Skeletal muscle tissue (tissue), 4 donors: Measurements from ENCODE around the gene KIAA1549. TPM values are rescaled to one million over a fixed set of nuclear protein-coding genes. Genes with fewer than 3 reads are reported as not detected.
"Not testable (repeated sequence)": the region's sequence is repeated elsewhere in the genome, so short reads cannot be mapped to it uniquely, and the experiment has no call there.

Experiments used
- H3K27ac ChIP-seq: one replicate; pipeline ENCODE4 v1.7.0; 2013; ENCODE audit warnings: mild to moderate bottlenecking, low read depth, low read length, inconsistent platforms
- H3K27me3 ChIP-seq, 3 donors: one replicate each; pipeline ENCODE4 v1.7.0; 2013; ENCODE audit warnings: low read length in 3 of 3; ENCODE audit not compliant: control insufficient read depth in 3 of 3, insufficient read depth in 3 of 3
- H3K36me3 ChIP-seq, 3 donors: one replicate each; pipeline ENCODE4 v1.7.0; 2013; ENCODE audit warnings: low read length in 3 of 3; ENCODE audit not compliant: control insufficient read depth in 3 of 3, insufficient read depth in 3 of 3
- H3K4me1 ChIP-seq, 3 donors: one replicate each; pipeline ENCODE4 v1.7.0; 2013; ENCODE audit warnings: low read length in 3 of 3, mild to moderate bottlenecking in 3 of 3; ENCODE audit not compliant: control insufficient read depth in 3 of 3, insufficient read depth in 3 of 3
- H3K4me3 ChIP-seq, 3 donors: one replicate each; pipeline ENCODE4 v1.7.0; 2013; ENCODE audit warnings: low read length in 3 of 3
- H3K9ac ChIP-seq, 3 donors: one replicate each; pipeline ENCODE4 v1.7.0; 2013; ENCODE audit warnings: low read length in 3 of 3, mild to moderate bottlenecking in 3 of 3, moderate library complexity in 2 of 3, low read depth in 1 of 3
- H3K9me3 ChIP-seq, 3 donors: one replicate each; pipeline ENCODE4 v1.7.0; 2013; ENCODE audit warnings: low read length in 3 of 3; ENCODE audit not compliant: control insufficient read depth in 3 of 3
- total RNA-seq: library from RNA; depleted of rRNA; stranded (reverse); fragments of >200 nt; gene quantifications from one replicate; pipeline ENCODE4 v1.2.3, GENCODE V29; 2014
- donor health status: Osteomylitis.

Gene KIAA1549
- total RNA-seq, 1 donor from 2014 or later, result 4.2 TPM

DNA sequence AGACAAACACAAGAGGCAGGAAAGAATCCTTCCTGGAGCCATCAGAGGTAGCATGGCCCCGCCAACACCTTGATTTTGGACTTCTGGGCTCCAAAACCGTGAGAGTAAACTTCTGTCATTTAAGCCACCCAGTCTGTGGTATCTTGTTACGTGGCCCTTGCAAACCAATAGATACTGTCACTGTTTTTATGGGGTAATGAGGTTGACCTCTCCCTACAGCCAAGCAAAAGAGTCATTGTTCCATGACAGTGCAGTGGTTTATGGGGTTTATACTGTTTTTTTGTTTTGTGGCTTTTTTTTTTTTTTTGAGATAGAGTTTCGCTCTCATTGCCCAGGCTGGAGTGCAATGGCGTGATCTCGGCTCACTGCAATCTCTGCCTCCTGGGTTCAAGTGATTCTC is 32.8 kb downstream of the KIAA1549 start:
- Histone ChIP-seq H3K4me3 (no peak overlapping the region), H3K27me3 (no peaks in the 10 kb centered on the region), H3K4me1 (no peaks in the 10 kb centered on the region), H3K27ac (no peak overlapping the region), H3K36me3 (no peaks in the 10 kb centered on the region), H3K9ac (no peak overlapping the region), H3K9me3 (no peaks in the 10 kb centered on the region)

DNA sequence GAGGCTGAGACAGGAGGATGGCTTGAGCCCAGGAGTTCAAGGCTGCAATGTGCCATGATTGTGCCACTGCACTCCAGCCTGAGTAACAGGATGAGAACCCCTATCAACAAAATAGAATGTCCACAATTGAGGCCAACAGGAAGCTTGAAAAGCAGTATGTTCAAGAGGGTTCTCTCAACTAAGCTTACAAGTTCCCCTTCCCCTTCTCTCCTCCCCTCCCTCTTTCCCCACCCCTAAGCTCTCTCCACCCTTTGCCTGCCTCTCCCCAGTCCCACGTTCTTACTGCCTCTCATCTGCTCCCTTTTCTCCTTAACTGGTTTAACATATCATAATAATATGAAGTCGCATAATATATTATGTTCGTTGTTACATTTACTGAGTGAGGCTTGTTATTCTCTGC is 35.4 kb downstream of the KIAA1549 start:
- Histone ChIP-seq H3K9me3 (no peaks in the 10 kb centered on the region), H3K27me3 (no peaks in the 10 kb centered on the region), H3K4me3 (no peak overlapping the region), H3K9ac (no peak overlapping the region), H3K27ac (no peak overlapping the region), H3K4me1 (no peaks in the 10 kb centered on the region), H3K36me3 (no peaks in the 10 kb centered on the region)

DNA sequence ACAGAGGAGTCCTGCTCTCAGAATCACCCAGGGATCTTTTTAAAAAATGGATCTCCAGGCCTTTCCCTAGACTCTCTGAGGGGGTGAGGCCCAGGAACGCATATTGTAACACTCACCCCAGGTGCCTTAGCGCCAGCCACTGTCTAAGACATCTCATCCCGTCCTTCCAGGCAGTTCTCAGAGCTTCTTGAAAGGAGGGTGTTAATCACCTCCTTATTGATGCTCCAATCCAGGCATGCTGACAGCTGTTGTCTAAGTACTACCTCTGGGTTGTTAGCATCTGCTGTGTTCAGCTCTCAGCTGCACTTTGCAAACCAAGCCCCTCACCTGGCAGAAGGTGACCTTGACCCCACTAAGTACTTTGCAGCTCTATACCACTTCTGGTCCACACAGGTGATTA is 36.0 kb downstream of the KIAA1549 start:
- Histone ChIP-seq H3K9me3 (no peaks in the 10 kb centered on the region), H3K27ac (no peak overlapping the region), H3K4me3 (no peak overlapping the region), H3K9ac (no peak overlapping the region), H3K27me3 (no peaks in the 10 kb centered on the region), H3K36me3 (no peaks in the 10 kb centered on the region), H3K4me1 (no peaks in the 10 kb centered on the region)

DNA sequence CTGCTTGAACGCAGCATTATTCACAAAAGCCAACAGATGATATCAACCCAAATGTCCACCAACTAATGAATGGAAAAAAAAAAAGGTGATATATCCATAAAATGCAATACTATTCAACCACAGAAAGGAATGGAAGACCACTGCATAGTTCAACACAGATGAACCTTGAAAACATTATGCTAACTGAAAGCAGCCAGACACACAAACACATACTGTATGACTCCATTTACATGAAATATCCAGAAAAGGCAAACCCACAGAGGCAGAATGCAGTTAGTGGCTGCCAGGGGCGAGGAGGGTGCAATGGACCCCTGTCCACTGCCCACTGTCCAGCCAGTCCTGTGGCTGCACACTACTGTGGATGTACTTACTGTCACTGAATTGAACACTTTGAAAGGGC is 36.6 kb downstream of the KIAA1549 start:
- H3K4me1 ChIP-seq, result no peaks in the 10 kb centered on the region
- H3K9ac ChIP-seq, result no peak overlapping the region
- H3K27ac ChIP-seq, result no peak overlapping the region
- H3K27me3 ChIP-seq, result no peaks in the 10 kb centered on the region
- no peak overlapping the region for H3K4me3 ChIP-seq
- H3K9me3 ChIP-seq, result no peaks in the 10 kb centered on the region
- no peaks in the 10 kb centered on the region for H3K36me3 ChIP-seq

DNA sequence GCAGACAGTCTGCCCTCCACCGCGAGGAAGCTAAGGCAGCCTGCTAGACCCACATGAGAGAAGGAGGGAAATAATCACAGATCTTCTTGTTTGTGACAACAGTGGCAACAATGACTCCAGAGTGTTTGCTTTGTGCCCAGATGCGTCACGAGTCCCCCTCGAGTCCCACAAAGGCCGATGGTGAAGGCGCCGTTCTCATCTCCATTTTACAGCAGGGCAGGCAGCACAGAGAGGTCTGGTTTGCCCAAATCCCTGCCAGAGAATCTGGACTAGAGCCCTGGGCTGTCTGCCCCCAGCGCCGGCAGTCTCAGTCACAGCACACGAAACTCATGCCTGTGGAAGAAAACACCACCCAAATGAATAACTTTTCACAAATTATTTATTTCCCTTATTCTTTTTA is 38.1 kb downstream of the KIAA1549 start:
- H3K9ac ChIP-seq, result no peak overlapping the region
- H3K4me3 ChIP-seq, result no peak overlapping the region
- H3K27ac ChIP-seq, result no peak overlapping the region
- H3K27me3 ChIP-seq, result no peaks in the 10 kb centered on the region
- no peaks in the 10 kb centered on the region for H3K9me3 ChIP-seq
- H3K36me3 ChIP-seq, result no peaks in the 10 kb centered on the region
- H3K4me1 ChIP-seq, result no peaks in the 10 kb centered on the region

DNA sequence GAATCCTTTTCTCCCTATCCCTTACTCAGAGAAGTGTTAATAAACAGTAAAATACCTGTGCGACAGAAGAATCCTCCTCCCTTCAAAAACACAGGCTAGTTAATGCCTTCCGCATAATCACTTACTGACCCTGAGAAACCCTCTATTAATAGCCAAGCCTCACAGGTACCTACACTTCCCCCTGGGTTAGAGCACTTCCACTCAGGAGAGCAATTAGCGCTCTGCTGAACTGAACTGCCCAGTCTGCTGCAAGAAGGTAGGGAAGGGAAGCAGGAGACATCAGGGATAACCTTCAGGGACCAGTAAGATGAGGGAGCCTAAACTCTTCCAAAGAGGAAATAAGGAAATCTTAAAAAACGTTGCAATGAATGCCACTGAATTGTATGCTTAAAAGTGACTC is 39.6 kb downstream of the KIAA1549 start:
- H3K9me3 ChIP-seq, result no peaks in the 10 kb centered on the region
- no peak overlapping the region for H3K9ac ChIP-seq
- no peaks in the 10 kb centered on the region for H3K27me3 ChIP-seq
- H3K27ac ChIP-seq, result no peak overlapping the region
- H3K4me1 ChIP-seq, result no peaks in the 10 kb centered on the region
- no peaks in the 10 kb centered on the region for H3K36me3 ChIP-seq
- no peak overlapping the region for H3K4me3 ChIP-seq

DNA sequence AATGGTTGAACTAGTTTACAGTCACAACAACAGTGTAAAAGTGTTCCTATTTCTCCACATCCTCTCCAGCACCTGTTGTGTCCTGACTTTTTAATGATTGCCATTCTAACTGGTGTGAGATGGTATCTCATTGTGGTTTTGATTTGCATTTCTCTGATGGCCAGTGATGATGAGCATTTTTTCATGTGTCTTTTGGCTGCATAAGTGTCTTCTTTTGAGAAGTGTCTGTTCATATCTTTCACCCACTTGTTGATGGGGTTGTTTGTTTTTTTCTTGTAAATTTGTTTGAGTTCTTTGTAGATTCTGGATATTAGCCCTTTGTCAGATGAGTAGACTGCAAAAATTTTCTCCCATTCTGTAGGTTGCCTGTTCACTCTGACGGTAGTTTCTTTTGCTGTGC is 40.6 kb downstream of the KIAA1549 start:
- H3K9ac ChIP-seq, result not testable (repeated sequence)

DNA sequence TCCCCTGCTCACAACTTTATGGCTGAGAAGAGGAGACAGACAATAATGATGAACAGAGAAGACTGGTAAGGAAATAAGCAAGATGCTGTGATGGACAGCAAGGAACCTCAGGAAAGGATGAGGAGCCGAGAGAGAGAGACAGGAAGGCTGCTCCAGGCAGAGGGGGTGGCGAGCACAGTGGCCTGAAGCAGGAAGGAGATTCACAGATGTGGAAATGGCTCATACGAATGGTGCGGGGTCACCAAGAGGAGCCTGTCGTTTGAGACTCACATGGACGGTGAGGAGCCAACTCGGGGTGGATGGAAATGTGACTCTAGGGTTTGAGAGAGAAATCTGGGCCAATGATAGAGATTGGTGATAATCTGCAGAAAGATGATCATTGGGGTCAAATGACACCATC is 43.7 kb downstream of the KIAA1549 start:
- Histone ChIP-seq H3K9ac (no peak overlapping the region), H3K36me3 (no peaks in the 10 kb centered on the region), H3K9me3 (no peaks in the 10 kb centered on the region), H3K4me3 (no peak overlapping the region), H3K27me3 (no peaks in the 10 kb centered on the region), H3K27ac (no peak overlapping the region), H3K4me1 (peaks cover 4 to 7% (median 6%) of the 10 kb centered on the region in 3 donors)

More for the DNA sequence above, 40.6 kb downstream of the KIAA1549 start:
- H3K27me3 ChIP-seq, H3K27ac ChIP-seq, H3K9me3 ChIP-seq, H3K4me3 ChIP-seq, H3K36me3 ChIP-seq, H3K4me1 ChIP-seq: not testable (repeated sequence)

DNA sequence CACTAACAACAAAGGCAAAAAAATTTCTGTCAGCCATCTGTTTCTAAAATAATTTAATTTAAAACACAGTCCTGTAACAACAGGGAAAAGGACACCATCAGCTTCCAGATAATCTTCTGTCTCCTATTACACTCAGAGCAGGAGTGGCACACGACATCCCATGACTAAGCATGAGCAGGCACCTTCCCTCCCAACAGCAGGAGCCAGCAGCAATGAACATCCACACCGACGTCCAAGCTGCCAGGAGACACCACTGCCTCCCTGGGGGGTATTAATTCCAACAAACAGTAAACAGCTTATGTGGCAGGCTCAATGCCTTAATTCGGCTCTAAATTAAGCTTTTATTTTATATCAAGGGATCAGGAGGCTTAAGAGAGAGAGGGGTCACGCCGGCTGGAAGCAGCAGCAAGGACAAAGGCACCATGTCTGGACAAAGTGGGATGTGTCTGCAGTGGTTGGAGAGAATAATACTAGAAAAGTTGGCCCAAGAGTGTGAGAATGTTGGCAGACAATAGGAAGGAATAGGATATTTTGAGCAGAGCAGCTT is 45.7 kb downstream of the KIAA1549 start:
- H3K9me3 ChIP-seq, result no peaks in the 10 kb centered on the region
- H3K27ac ChIP-seq, result peak overlapping the region; percentile 49
- H3K9ac ChIP-seq, result no peak overlapping the region

DNA sequence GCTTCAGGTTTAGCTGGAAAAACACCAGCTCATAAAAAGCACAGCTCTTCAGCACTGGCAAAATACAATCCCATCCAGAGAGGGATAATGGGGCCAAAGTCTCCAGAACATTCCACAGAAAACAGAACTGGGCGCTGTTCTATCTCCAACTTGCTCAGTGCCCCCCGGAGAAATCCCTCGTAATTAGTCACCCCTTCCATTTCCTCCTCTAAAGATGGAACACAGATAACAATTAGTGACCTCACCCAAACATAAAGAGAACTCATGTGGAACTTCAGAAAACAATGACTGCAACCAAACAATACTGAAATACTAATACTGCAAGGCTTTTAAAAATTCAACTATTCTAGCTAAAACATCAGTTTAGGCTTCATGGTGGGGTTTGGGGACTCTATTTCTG is 46.3 kb downstream of the KIAA1549 start:
- Histone ChIP-seq H3K27ac (no peak overlapping the region), H3K4me1 (peaks cover 4 to 7% (median 6%) of the 10 kb centered on the region in 3 donors), H3K9ac (peak overlapping the region in 1 of 3 donors; percentile 3), H3K36me3 (no peaks in the 10 kb centered on the region), H3K9me3 (no peaks in the 10 kb centered on the region), H3K27me3 (no peaks in the 10 kb centered on the region), H3K4me3 (no peak overlapping the region)

More for the DNA sequence above, 45.7 kb downstream of the KIAA1549 start:
- no peaks in the 10 kb centered on the region for H3K36me3 ChIP-seq
- peaks cover 4 to 7% (median 6%) of the 10 kb centered on the region in 3 donors for H3K4me1 ChIP-seq
- H3K4me3 ChIP-seq, result no peak overlapping the region
- no peaks in the 10 kb centered on the region for H3K27me3 ChIP-seq

DNA sequence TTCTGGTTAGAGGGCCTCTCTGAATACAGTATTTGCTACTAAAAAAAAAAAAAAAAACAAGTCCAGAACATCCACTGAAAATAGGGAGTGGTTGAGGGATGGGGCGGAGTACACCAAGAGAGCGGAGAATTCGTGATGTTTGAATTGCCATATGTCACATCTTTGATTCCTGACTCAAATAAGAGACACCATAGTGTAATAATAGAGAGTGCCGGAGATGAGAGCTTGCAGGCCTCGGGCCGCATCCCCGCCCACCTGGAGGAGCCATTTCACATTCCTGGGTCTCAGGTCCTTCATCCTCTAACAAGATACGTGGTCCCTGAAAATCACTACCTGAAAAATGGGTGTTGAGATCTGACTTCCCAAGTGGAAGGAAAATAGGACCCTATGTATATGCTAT is 46.8 kb downstream of the KIAA1549 start:
- no peak overlapping the region for H3K9ac ChIP-seq
- no peaks in the 10 kb centered on the region for H3K36me3 ChIP-seq
- no peaks in the 10 kb centered on the region for H3K27me3 ChIP-seq
- no peak overlapping the region for H3K27ac ChIP-seq
- H3K9me3 ChIP-seq, result no peaks in the 10 kb centered on the region
- H3K4me3 ChIP-seq, result no peak overlapping the region
- H3K4me1 ChIP-seq, result peaks cover 4 to 7% (median 6%) of the 10 kb centered on the region in 3 donors
